ENCODE measurements around the gene OR10A4.
"Not testable (repeated sequence)": the region's sequence is repeated elsewhere in the genome, so short reads cannot be mapped to it uniquely, and the experiment has no call there.

OR10A4 gene

DNA sequence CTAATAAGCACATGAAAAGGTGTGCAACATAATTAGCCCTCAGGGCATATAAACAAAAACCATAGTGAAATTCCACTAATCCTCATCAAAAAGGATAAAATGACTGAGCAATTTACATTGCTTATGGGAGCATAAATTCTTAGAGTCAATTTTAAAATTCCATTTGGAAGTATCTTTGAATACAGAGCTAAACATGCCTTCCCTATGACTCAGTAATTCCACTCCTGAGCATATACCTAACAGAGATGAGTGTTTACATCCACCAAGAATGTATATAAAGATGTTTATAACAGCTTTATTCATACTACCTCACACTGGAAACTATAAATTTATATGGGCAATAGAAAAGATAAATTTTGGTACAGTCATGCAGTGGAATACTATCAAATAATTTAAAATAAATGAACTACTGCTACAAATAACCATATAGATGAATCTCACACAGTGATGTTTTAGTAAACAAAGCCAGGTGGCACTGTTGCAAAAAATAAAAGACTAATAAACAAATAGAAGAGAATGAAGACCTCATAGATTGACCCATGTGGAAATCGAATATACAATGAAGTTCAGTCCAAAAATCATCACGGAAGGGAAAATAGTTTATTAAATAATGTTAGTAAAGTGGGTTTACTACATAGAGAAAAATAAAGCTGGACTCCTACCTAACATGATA is 24.0 kb downstream of the OR10A4 start:
- no peak for DNase-seq

DNA sequence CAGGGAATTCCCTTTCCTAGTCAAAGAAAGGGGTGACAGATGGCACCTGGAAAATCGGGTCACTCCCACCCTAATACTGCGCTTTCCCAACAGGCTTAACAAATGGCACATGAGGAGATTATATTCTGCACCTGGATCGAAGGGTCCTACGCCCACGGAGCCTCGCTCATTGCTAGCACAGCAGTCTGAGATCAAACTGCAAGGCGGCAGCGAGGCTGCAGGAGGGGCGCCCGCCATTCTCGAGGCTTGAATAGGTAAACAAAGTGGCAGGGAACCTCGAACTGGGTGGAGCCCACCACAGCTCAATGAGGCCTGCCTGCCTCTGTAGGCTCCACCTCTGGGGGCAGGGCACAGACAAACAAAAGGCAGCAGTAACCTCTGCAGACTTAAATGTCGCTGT is 28.4 kb downstream of the OR10A4 start:
- DNase-seq: not testable (repeated sequence)

DNA sequence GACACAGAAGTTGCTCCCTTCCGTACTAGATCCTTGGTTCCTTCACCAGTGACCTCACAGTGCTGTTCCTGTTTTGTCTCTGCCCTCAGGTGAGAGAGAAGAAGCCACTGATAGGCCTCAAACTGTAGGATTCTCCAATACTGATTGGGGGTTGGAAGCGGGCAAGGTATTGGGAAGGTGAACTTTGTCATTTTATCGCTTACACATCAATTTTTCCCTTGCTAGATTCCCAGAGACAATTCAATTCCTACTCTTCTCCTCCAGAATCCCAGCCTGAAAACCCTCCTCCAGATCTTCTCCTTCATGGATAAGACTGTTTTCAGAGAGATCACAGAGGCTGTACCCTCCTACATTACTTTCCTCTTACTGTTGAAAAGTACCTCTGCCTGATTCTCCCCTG is 35.0 kb downstream of the OR10A4 start:
- no peak for DNase-seq

DNA sequence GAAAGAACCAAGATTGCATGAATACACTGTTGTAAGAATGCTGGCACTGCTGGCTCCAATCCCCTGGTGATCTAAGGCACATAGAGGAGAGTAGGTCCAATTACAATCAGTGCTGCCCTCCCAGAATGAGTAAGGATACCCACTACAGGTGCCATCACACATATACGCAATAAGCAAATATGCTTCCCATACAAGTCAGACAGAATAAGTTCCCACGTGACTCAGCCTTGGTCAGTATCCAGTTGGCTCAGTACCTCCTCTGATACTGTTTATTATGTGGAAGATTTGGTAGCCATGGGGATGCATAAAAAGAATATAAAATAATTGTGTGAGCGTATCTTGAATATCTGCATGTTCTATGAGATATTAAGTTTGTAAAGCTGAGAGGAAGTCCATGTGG is 35.5 kb downstream of the OR10A4 start:
- no peak for DNase-seq

DNA sequence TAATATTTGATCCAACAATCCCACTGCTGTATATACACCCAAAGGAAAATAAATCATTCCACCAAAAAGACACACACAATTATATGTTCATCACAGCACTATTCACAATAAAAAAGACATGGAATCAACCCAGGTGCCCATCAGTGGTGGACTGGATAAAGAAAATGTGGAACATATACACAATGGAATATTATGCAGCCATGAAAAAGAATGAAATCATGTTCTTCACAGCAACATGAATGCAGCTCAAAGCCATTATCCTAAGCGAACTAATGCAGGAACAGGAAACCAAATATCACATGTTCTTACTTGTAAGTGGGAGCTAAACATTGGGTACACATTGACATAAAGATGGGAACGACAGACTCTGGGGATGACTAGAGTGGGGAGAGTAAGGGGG is 43.3 kb downstream of the OR10A4 start:
- no peak for DNase-seq

DNA sequence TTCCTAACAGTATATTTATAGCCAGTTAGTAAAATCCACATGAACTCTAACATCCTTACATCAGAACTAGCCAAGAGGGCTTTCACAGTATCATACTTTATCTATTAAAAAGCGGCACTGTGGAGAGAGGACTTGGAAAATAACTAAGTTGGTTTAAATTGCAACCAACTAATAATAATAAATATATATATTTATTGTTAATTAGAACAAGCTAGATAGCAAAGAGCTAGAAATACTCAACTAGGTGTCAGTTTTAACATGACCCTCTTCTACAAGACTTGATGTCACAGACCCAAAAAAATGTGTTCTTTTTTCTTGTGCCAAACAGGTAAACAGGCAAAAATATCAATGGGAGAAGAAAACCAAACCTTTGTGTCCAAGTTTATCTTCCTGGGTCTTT is 44.3 kb downstream of the OR10A4 start, which contains the start of gene OR2D3:
OR2D3 (plus strand) TSS at position 301 of the 400 bp plus-strand sequence; CDS start at position 301, 0 bp downstream.
- no peak for DNase-seq

DNA sequence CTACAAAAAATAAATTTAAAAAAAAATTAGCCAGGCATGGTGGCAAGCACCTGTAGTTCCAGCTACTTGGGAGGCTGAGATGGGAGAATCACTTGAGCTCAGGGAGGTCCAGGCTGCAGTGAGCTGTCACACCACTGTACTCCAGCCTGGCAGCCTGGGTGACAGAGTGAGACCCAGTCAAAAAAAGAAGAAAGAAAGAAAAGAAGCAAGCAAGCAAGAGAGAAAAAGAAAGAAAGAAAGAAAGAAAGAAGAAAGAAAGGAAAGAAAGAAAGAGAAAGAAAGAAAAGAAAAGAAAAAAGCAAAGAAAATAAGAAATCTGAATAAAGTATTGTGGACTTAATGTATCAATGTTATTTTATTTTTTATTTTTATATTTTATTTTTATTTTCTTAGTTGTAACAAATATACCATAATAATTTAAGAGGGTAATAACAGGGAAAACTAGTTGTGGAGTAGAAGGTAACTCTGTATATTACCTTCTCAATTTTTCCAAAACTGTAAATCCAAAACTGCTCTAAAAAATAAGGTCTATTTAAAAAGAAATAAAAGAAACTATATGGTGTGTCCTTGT is 48.7 kb downstream of the OR10A4 start:
- DNase-seq: no peak

DNA sequence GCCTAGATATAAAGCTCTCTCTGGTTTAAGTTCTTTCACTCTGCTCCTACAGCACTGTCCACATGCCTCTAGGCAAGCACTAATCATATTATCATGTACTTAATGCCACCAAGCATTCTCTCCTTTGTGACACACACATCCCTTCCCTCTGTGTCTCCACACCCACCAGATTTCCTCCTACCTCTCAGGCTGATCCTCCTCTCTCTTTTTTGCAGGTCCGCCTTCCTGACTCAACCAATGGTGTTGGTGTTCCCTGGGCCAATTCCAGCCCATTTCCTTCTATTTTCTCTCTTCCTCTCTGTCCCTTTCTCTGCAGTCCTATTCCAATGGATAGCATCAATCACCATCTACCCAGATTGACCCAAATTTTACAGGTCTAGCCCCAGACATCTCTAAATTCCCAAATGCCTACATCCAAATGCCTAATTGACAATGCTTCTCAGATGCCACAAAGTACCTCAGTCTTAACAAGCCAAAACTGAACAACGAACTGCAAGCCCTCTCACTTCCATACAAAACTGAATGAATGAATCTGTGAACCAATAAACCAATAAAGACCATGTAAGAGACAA is 49.3 kb downstream of the OR10A4 start:
- DNase-seq: no peak

DNA sequence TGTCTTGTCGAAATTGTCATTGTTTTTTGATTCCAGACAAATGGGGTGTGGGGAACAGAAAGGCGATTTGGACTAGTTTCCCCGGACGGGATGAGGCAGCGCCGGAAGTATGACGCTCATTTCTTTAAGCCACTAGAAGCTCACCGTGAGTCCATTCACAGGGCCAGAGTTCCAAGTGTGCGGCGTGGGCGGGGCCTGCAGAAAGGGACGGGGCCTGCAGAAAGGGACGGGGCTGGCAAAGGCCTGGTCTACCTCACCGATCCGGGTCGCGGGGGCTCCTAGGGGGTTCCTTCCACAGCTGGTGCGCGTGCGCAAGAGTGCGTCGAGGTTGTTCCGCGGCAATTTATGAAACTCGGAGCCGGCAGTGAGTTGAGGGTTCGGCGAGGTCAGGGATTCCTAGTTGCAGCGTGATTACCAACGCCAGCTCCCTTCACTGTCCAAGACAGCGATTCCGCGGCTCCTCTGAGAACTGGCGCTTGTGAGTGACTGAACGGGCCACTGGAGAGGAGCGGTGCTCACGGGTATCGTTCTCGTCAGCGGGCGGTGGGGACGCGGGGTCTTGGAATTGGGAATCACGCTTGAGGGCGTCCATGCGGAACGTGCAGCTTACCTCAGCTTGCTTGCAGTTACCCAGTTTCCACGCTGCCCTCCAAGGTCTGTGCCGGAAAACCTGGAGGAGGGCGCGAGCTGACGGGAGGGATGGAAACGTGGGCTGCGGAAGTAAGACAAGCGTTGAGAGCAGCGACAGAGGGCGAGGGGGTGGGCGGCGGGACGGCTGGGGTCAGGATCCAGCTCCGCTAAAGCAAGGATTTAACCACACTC is 50.0 kb downstream of the OR10A4 start, which contains the start of gene ZNF215:
ZNF215 (plus strand) TSS at position 219 of the 822 bp plus-strand sequence. CDS start 5,847 bp downstream, outside the sequence.
- no peak for DNase-seq

DNA sequence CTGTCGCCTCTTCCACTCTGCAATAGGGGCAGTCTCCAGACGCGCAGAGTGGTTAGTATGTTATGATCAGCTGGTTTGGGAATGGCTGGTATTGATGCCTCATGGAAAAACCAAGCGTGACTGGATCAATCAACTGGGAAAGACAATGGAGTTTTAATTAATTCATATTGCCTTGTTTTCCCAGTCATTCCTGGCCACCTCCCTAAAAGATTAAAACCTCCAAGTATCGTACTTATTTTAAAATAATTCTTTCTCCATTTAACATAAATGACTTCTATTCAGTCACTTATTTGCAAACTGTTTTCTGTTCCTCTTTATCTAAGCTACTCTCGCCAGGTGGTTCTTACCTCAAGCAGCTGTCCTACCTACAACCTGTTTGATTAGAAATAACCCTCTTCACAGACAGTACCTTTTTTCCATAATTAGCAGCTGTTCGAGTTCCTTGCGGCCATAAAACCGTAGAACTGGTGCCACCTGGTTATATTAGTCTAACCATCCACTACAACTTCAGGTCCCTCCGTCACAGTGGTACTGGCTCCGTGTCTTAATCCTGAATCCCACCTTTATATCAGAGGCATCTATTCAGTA is 50.7 kb downstream of the OR10A4 start:
- no peak for DNase-seq

Measured in effector CD4-positive, alpha-beta T cell (primary cell).